GM15510 (cell line): ENCODE results near the gene TAF1B.

Experiments used
- POLR2A ChIP-seq: IDR thresholded peaks from 3 replicates; pipeline ENCODE4 v1.6.1; 2011; ENCODE audit warnings: borderline replicate concordance; ENCODE audit not compliant: insufficient read length; ENCODE audit errors: extremely low read depth

Gene TAF1B

DNA sequence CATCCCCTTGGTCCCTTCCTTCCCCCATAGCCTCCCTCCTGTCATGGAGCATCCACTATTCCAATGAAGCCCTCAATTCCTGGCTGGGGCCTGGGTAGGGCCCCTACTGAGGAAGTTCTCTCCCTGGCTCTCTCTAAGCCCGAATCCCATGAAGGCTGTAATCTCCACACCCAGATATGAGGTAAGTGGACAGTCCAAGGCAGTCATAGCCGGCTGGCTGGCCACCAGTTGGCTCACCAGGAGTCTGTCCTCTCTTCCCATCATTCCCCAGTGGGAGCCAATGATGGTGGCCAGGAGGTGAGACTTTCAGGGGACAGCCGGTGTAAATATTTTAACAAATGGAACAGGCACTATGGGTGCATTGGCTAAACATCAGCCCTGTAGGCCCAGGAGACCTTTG is 6.8 kb upstream of the TAF1B start:
- TF ChIP-seq POLR2A = no peak

DNA sequence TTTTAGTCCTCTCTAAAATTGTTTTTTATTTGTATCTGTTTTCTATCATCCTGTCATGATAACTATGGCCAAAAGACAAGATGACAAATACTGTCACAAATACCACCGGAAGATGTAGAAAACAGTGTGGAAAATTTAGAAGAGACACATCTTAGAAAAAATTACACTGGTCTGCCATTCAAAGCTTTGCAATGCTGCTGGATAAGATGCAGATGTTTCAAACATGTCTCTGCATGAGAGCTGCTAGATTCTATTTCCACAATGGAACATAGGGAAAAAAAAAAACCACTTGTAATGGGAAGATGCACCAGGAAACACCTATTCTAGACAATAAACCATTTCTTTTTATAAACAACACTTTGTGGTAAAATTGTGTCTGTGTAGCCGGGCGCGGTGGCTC is 5.8 kb upstream of the TAF1B start:
- no peak for TF ChIP-seq POLR2A

DNA sequence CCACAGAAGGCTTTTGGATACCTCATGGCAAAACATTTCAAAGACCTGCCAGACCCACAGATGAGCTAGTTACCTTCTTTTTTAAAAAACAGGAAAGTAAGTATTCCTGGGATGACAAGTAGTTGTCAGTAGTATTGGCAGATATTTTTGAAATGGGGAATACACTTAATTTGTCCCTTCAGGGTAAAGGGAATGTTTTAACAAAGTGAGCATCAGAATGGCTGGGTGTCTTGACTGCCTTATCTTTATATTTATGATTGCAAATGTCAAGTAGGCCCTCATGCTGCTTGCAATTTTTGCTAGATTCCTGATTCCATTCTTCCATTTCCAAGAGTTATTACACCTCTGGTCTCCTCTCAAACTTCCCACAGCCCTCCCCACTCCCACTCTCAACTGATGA is 4.9 kb upstream of the TAF1B start:
- TF ChIP-seq POLR2A = no peak

DNA sequence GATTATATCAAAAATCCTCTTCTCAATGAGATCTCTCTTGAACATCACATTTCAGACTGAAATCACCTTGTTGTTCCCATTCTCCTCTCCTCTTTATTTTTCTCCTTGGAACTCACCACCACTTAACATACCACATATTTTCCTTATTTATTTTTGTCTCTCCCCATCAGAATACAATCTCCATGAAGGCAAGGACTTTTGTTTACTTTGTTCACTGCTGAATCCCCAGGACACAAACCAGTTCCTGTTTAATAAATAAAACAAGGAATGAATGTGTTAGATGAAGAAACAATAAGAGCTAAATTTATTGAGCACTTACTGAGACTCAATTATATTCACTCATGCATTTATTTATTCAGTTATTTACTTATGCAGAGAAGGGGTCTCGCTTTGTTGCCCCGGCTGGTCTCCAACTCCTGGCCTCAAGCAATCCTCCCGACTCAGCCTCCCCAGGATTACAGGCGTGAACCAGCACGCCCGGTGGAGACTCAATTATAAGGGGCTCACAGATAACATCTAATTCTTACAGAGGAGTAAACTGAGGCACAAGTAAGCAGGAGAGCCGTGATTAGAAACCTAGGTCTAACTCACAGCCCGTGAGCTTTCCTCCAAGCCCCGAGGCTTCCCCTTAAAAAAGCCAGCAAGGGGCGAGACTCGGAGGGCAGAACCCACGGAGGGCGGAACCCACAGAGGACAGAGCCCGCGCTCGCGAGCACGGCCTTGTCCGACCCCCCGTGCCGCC is 616 bp upstream of the TAF1B start:
- TF ChIP-seq POLR2A = no peak

DNA sequence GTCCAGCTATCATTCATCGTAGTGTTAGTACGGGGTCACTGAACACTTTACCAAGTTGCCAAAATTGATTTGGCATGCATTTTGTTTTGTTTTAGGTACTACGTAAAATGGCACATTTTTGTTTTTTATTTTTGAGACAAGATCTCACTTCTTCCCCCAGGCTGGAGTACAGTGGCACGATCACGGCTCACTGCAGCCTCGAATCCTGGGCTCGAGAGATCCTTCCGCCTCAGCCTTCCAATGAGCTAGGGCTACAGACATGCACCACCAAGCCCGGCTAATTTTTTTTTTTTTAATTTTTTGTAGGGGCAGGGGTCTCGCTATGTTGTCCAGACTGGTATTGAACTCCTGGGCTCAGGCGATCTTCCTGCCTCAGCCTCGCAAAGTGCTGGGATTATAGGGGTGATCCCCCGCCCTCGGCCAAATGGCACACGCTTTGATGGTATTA is 786 bp downstream of the TAF1B start:
- TF ChIP-seq POLR2A = no peak

DNA sequence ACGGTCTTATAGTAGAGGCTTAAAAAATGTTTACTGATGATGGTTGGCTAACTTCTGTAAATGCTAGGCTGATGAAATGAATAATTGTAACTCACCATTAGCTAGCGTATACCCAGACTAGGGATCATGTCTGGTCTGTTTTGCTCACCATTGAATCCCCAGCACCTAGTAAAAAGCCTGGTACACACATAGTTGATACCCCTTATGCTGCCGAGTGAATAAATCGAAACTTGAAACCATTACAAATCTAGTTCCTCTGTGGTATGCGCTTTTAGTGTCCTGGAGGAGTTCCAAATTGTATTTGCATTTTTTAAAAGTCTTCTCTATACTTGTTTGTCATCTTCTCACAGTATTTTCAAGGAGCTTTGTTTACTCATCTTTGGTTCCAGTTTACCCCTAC is 1.3 kb downstream of the TAF1B start:
- TF ChIP-seq POLR2A = no peak

DNA sequence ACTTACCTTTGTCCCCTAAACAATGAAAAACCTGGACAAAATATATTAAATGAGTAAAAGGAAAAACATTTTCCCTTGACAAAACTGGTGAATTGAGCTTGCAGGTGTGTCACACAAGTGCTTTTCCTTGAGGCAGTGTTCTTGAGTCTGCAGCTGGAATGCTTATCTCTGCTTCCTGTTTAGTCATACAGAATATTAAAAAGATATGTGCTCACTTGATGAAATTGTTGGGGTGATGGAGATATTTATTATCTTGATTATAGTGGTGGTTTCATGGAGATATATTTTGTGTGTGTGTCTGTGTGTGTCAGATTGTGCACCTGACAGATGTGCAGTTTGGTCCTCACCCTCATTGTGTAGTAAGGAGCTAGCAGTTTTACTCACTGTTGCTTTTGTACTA is 3.3 kb downstream of the TAF1B start:
- no peak for TF ChIP-seq POLR2A

DNA sequence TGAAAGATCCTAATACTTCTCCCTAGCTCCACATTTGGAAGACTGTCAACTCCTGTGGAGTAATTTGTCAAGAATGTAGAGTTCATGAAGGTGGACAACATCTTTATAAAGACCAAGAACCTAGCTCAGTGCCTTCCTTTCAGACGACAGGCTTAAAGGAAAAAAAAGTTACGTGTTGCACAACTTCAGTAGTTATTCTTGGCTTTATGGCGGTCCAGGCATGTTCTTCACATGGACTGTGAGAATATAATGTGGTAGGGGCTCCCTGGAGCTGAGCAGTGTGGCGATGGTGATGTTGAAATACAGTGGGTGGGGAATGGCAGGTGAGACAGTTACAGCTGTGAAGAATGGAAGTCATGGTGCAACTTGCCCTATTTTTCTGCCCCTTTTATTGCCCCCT is 3.9 kb downstream of the TAF1B start:
- TF ChIP-seq POLR2A = no peak

DNA sequence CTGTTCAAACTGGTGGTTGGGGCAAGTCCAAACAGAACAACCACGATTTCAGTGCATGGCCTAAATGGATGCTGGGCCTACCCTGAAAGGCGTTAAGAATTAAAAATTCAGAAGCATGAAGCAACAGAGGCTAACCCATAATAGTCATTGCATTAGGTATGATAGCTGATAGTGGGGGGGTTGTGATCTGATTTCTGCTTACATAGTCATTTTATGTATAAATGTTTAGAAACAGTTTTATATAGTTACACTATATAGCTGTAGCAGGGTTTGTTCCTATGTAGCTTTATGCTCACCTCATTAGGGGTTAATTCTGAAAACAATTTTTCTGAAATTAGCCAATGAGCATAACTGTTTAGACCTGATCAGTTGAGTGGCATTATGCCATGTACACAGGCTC is 9.6 kb downstream of the TAF1B start:
- no peak for TF ChIP-seq POLR2A

DNA sequence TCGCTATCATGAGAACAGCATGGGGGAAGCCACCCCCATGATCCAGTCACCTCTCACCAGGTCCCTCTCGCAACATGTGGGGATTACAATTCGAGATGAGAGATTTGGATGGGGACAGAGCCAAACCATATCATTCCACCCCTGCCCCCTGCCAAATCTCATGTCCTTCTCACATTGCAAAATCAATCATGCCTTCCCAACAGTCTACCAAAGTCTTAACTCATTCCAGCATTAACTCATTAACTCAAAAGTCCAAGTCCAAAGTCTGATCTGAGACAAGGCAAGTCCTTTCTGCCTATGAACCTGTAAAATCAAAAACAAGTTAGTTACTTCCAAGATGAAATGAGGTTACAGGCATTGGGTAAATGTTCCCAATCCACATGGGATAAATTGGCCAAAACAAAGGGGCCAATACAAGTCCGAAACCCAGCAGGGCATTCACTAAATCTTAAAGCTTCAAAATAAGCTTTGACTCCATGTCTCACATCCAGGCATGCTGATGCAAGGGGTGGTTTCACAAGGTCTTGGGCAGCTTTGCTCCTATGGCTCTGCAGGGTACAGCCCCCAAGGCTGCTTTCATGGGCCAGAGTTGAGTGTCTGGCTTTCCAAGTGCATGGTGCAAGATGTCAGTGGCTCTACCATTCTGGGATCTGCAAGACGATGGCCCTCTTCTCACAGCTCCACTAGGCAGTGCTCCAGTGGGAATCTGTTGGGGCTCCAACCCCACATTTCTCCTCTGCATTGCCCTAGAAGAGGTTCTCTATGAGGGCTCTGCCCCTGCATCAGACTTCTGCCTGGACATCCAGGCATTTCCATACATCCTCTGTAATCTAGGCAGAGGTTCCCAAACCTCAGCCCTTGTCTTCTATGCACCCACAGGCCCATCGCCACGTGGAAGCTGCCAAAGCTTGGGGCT is 14.8 kb downstream of the TAF1B start:
- no peak for TF ChIP-seq POLR2A

DNA sequence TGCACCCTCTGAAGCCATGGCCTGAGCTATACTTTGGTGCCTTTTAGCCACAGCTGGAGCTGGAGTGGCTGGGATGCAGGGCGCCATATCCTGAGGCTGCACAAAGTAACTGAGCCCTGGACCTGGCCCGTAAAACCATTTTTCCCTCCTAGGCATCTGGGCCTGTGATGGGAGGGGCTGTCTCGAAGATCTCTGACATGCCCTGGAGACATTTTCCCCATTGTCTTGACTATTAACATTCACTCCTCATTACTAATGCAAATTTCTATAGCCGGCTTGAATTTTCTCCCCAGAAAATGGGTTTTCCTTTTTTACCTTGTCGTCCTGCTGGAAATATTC is 15.4 kb downstream of the TAF1B start:
- TF ChIP-seq POLR2A = no peak

DNA sequence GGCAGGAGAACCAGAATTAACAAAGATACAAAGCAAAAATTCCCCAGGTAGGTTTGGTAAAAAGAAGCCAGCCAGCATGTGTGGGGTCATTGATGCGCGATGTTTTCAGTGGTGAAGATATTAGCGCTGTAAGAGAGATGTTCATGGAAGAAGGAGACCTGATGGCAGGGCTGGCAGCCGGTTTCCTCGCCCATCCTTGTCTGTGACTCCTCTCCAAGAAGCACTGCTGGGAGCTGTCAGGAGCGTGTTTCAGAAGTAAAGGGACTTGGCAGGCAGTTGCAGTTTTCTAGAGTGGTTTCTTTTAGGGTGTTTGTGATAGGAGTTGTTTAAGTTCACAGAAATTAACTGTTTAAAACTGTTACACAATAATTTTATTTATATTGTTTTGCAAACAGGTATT is 24.6 kb downstream of the TAF1B start:
- no peak for TF ChIP-seq POLR2A

DNA sequence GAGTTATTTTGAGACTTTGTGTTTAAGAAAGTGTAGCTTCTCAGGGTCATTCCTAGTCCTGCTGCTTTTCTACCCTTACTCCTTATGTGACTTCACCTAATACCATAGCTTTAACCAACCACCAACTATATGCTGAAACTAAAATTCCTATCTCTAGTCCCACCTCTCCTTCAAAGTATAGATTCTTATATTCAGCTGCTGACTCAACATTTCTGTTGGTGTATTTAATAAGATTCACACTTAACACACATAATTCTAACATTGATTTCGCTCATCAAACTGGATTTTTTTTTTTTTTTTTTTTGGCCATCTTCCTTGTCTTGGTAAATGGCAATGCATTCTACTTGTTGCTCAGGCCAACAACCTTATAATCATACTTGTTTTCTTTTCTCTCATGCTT is 30.1 kb downstream of the TAF1B start:
- no peak for TF ChIP-seq POLR2A

DNA sequence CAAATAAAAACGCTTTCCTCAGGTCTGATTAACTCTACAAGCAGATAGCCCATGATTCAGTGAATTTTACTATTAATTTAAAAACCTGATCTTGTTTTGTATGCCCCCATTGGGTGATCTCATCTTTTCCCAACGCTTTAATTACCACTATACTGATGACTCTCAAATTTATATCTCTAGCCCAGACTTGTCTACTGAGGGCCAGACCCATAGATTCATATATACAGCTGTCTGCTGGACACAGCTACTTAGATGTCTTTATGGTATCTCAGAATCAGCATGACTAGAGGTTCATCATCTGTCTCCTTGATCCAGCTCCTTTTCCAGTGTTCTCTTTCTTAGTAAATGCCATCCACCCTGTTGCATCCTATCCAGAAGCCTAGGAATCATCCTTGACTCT is 33.8 kb downstream of the TAF1B start:
- TF ChIP-seq POLR2A = no peak

DNA sequence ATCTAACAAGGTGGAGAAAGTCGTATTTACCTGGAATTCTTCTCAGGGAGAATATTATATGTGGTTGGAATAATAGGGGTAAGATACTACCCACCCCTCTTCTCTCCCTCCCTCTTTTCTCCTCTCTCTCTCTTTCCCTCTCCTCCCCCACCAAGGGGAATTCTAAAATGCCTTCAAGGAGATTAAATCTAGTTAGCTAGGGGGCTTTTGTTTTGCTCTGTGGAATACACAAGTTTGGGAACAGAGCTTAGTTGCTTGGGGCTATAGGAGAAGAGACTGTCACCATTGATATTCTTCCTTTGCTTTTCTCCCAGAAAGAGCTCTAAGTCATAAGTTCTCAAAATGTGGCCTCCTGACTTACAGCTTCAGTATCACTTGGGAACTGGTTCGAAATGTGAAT is 34.5 kb downstream of the TAF1B start:
- no peak for TF ChIP-seq POLR2A
